Kidney (tissue), 14 donors: ENCODE data around the gene ANAPC2. TPM values are rescaled to one million over a fixed set of nuclear protein-coding genes. Genes with fewer than 3 reads are reported as not detected.

ENCODE experiments used
- DNase-seq, 5 donors: peaks; one replicate each; pipeline ENCODE4 v3.0.0-alpha.2; 2013 to 2020
- FAIRE-seq: peaks from 2 replicates; lab custom pipeline; 2012; peaks lifted over from hg19 to GRCh38; lab: Jason Lieb, UNC
- H3K27ac ChIP-seq, 2 donors: one replicate each; pipeline ENCODE4 v1.7.0; 2013; ENCODE audit warnings: low read depth in 2 of 2, low read length in 2 of 2, inconsistent platforms in 1 of 2
- H3K27me3 ChIP-seq: one replicate; pipeline ENCODE4 v1.7.1; 2013; ENCODE audit warnings: low read length, inconsistent platforms; ENCODE audit not compliant: control insufficient read depth, insufficient read depth
- H3K36me3 ChIP-seq, 3 donors: one replicate each; pipeline versions ENCODE4 v1.7.0 to v1.7.1; 2013; ENCODE audit warnings: low read length in 3 of 3, control low read depth in 1 of 3, inconsistent platforms in 1 of 3; ENCODE audit not compliant: insufficient read depth in 3 of 3, control insufficient read depth in 2 of 3
- H3K4me1 ChIP-seq, 3 donors: one replicate each; pipeline versions ENCODE4 v1.7.0 to v1.7.1; 2013; ENCODE audit warnings: low read length in 3 of 3, inconsistent platforms in 1 of 3, low read depth in 1 of 3; ENCODE audit not compliant: control insufficient read depth in 2 of 3, insufficient read depth in 2 of 3
- H3K4me3 ChIP-seq, 3 donors: one replicate each; pipeline versions ENCODE4 v1.7.0 to v1.8.1; 2013; ENCODE audit warnings: low read length in 3 of 3, control low read depth in 1 of 3, inconsistent platforms in 1 of 3
- H3K9ac ChIP-seq, 3 donors: one replicate each; pipeline versions ENCODE4 v1.7.0 to v1.7.1; 2013; ENCODE audit warnings: low read length in 3 of 3, control low read depth in 1 of 3, inconsistent platforms in 1 of 3
- H3K9me3 ChIP-seq, 3 donors: one replicate each; pipeline versions ENCODE4 v1.7.0 to v1.7.1; 2013; ENCODE audit warnings: low read length in 3 of 3, control low read depth in 1 of 3, inconsistent platforms in 1 of 3; ENCODE audit not compliant: control insufficient read depth in 2 of 3, insufficient read depth in 1 of 3
- intact Hi-C: fragments of 100-400 bp; cut with DNase I; formaldehyde crosslinking; loops from one replicate; pipeline ENCODE4 v1.11.1; 2022
- polyA plus RNA-seq: library from polyadenylated mRNA; stranded (reverse); fragments of 350-450 nt; fragmentation: Illumina TruSeq; extraction: RNeasy Lipid Tissue Mini Kit (QIAGEN cat#74804); gene quantifications from one replicate; pipeline ENCODE4 v1.2.3, GENCODE V29; 2014; ENCODE audit warnings: low read depth, low replicate concordance; ENCODE audit not compliant: insufficient read depth
- total RNA-seq: library from RNA; stranded (reverse); fragmentation: NEBNext Ultra II Directional; extraction: Animal tissue kit (Norgen Biotek cat#: 25700); gene quantifications from one replicate; pipeline ENCODE4 v1.2.1, GENCODE V29; 2021
- TF ChIP-seq, protein P1 (sequence below): IDR thresholded peaks from 3 replicates; pipeline ENCODE4 v1.5.1; 2012; ENCODE audit warnings: mild to moderate bottlenecking, moderate library complexity, borderline replicate concordance; ENCODE audit not compliant: insufficient read depth; ENCODE audit errors: extremely low read depth
- donor health status: control.
- donor health status: control.
- donor health status: control.
- donor health status: control.
- donor health status: control.
- donor health status: DM: yes; HTN: yes; CAD: no.
- donor health status: Normal renal cell carcinoma (clear cell type).

ANAPC2 gene
- total and polyA plus RNA-seq, 2 donors from 2014 or later, result 19.9 to 57.2 TPM

DNA sequence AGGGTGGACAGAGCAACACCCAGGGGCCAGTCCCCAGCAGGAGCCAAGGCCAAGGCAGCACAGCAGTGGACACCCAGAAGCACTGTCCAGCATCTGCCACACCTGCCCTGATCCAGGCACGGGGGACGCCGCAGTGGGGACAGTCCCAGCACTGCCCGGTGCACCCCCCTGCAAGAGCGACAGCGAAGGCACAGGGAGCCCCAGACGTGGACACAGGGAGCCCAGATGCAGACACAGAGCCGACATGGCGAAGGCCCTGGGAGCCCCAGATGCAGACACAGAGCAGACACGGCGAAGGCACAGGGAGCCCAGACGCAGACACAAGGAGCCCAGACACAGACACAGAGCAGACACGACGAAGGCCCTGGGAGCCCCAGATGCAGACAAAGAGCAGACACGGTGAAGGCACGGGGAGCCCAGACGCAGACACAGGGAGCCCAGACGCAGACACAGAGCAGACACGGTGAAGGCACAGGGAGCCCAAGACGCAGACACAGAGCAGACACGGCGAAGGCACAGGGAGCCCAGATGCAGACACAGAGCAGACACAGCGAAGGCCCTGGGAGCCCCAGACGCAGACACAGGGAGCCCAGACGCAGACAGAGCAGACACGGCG lies 4.3 kb downstream of the ANAPC2 start:
- Histone ChIP-seq H3K9ac (no peak overlapping the region), H3K27ac (no peak overlapping the region), H3K4me3 (no peak overlapping the region), H3K4me1 (peaks cover 4 to 19% (median 14%) of the 10 kb centered on the region in 3 donors), H3K36me3 (peaks cover 0 to 27% (median 26%) of the 10 kb centered on the region in 3 donors), H3K9me3 (no peaks in the 10 kb centered on the region), H3K27me3 (no peaks in the 10 kb centered on the region)
- TF ChIP-seq, protein P1, sequence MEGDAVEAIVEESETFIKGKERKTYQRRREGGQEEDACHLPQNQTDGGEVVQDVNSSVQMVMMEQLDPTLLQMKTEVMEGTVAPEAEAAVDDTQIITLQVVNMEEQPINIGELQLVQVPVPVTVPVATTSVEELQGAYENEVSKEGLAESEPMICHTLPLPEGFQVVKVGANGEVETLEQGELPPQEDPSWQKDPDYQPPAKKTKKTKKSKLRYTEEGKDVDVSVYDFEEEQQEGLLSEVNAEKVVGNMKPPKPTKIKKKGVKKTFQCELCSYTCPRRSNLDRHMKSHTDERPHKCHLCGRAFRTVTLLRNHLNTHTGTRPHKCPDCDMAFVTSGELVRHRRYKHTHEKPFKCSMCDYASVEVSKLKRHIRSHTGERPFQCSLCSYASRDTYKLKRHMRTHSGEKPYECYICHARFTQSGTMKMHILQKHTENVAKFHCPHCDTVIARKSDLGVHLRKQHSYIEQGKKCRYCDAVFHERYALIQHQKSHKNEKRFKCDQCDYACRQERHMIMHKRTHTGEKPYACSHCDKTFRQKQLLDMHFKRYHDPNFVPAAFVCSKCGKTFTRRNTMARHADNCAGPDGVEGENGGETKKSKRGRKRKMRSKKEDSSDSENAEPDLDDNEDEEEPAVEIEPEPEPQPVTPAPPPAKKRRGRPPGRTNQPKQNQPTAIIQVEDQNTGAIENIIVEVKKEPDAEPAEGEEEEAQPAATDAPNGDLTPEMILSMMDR, result no peak
- intact Hi-C loops, result no loop called here
- FAIRE-seq (no peak), DNase-seq (no peak)

DNA sequence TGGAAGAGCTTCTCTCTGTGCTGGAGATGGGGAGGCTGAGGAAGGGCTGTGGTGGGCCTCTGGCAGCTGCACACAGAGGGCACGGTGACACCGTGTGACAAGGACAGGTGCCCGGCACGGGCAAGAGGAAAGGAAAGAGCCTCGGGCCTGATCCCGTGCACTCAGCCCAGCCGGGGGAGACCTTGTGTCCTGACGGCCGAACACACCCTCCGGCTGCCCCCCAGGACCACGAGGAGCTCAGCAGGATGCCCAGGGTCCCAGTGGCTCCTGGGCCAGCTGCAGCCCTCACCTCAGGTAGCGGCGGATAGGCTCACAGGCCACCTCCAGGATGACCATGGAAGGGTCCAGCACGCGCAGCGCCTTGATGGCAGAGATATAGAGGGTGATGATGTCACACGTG lies 5.5 kb downstream of the ANAPC2 start:
- Histone ChIP-seq H3K27ac (no peak overlapping the region), H3K9ac (no peak overlapping the region), H3K36me3 (peaks cover 0 to 27% (median 26%) of the 10 kb centered on the region in 3 donors), H3K27me3 (no peaks in the 10 kb centered on the region), H3K4me1 (peaks cover 4 to 17% (median 14%) of the 10 kb centered on the region in 3 donors), H3K4me3 (no peak overlapping the region), H3K9me3 (no peaks in the 10 kb centered on the region)
- no peak for FAIRE-seq
- no peak for DNase-seq
- intact Hi-C loops, result no loop called here
- TF ChIP-seq, protein P1, result no peak

DNA sequence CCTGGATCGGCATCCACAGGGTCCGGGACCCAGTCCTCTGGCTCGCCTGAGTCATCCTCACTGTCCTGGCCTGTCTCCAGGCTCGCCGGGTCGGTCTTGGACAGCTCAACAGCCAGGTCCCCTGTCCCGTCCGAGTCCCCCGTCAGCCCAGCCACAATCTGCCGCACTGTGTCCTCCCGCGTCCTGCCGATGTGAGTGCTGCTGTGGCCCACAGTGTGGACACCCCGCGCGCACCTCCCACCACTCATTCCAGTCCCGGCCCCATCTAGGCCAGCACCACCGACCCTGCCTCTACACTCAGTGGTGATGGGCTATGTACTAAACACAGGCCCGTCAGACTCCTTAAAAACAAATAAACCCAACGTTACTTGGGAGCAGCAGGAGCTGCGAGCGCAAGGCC lies 6.7 kb downstream of the ANAPC2 start:
- TF ChIP-seq, protein P1, result no peak
- Histone ChIP-seq H3K4me3 (no peak overlapping the region), H3K9me3 (no peaks in the 10 kb centered on the region), H3K36me3 (peaks cover 0 to 27% (median 26%) of the 10 kb centered on the region in 3 donors), H3K9ac (no peak overlapping the region), H3K27me3 (no peaks in the 10 kb centered on the region), H3K27ac (no peak overlapping the region), H3K4me1 (peaks cover 0 to 5% (median 4%) of the 10 kb centered on the region in 3 donors)
- no peak for DNase-seq
- FAIRE-seq, result no peak
- intact Hi-C loops, result no loop called here
